K562 (cell line): ENCODE results near the gene USP32. TPM values are rescaled to one million over a fixed set of nuclear protein-coding genes. Genes with fewer than 3 reads are reported as not detected.

Source experiments
- ARHGAP35 ChIP-seq: fragments of 450-650 bp; IDR thresholded peaks from 2 replicates; pipeline ENCODE4 v1.6.1; 2018; ENCODE audit not compliant: partially characterized antibody
- CBFA2T2 ChIP-seq: fragments of 450-650 bp; conservative IDR thresholded peaks from 2 replicates; pipeline ENCODE4 v1.6.1; 2017; ENCODE audit warnings: mild to moderate bottlenecking
- ELF1 ChIP-seq: fragments of 200-800 bp; sonication (Bioruptor generic); IDR thresholded peaks from 2 replicates; pipeline ENCODE4 v1.6.1; 2016; ENCODE audit warnings: missing genetic modification characterization, missing compliant biosample characterization
- NCOA1 ChIP-seq: fragments of 450-650 bp; IDR thresholded peaks from 2 replicates; pipeline ENCODE4 v1.6.1; 2016; ENCODE audit warnings: low read depth
- NFIX ChIP-seq: fragments of 250-450 bp; sonication (Bioruptor Pico); IDR thresholded peaks from 2 replicates; pipeline ENCODE4 v1.4.0; 2020; ENCODE audit warnings: low read depth, mild to moderate bottlenecking, moderate library complexity
- PYGO2 ChIP-seq: fragments of 450-650 bp; IDR thresholded peaks from 2 replicates; pipeline ENCODE4 v1.6.1; 2016; ENCODE audit warnings: mild to moderate bottlenecking, missing genetic modification characterization, moderate library complexity, missing compliant biosample characterization
- RAD51 ChIP-seq: fragments of 450-650 bp; IDR thresholded peaks from 2 replicates; pipeline ENCODE4 v1.7.1; 2016; ENCODE audit warnings: low read depth, mild to moderate bottlenecking, borderline replicate concordance
- RCOR1 ChIP-seq, 2 experiments: IDR thresholded peaks; 2 replicates each; pipeline ENCODE4 v1.6.1; 2012; ENCODE audit warnings: low read depth in 2 of 2, low read length in 2 of 2, borderline replicate concordance in 1 of 2, improper control_type of control experiment in 1 of 2
- SRF ChIP-seq, 2 experiments: fragments of 250-450, 450-650 bp in 1 of 2; sonication (Bioruptor Pico) in 1 of 2; sonication (generic) in 1 of 2; formaldehyde crosslinking; IDR thresholded peaks; 2 replicates each; pipeline versions ENCODE4 v1.5.0 to v1.5.1; 2020 to 2022; ENCODE audit warnings: mild to moderate bottlenecking in 1 of 2, missing genetic modification reagents in 1 of 2
- TFAM ChIP-seq: fragments of 250-450 bp; sonication (Bioruptor Pico); conservative IDR thresholded peaks from 2 replicates; pipeline ENCODE4 v1.5.0; 2021; ENCODE audit warnings: mild to moderate bottlenecking, moderate library complexity
- ZNF175 ChIP-seq: fragments of 200-800 bp; sonication (Bioruptor generic); IDR thresholded peaks from 2 replicates; pipeline ENCODE4 v1.6.1; 2016; ENCODE audit warnings: low read depth, mild to moderate bottlenecking, missing genetic modification characterization, missing compliant biosample characterization
- ZNF23 ChIP-seq: fragments of 250-450 bp; sonication (Bioruptor Pico); IDR thresholded peaks from 2 replicates; pipeline ENCODE4 v1.4.0; 2020; ENCODE audit warnings: mild to moderate bottlenecking
- polyA plus RNA-seq, 8 experiments: library from polyadenylated mRNA; depleted of rRNA in 4 of 8; stranded (reverse) in 5 of 8; unstranded in 3 of 8; fragments of >200 nt; fragmentation: Nextera tagmentation in 2 of 8; fragmentation: Illumina TruSeq in 1 of 8; extraction: Ambion mirVana in 2 of 8; extraction: Trizol in 1 of 8; gene quantifications; 2 replicates each; pipeline versions ENCODE4 v1.2.1 to v1.2.3, GENCODE V29; 2011 to 2014; ENCODE audit warnings: inconsistent platforms in 1 of 8, missing spikeins in 1 of 8
- total RNA-seq, 7 experiments: library from RNA; depleted of rRNA in 6 of 7; stranded (reverse); fragments of >200 nt in 6 of 7; fragmentation: Illumina TruSeq in 2 of 7; extraction: Trizol in 2 of 7; gene quantifications; 2 replicates each; pipeline versions ENCODE4 v1.2.1 to v1.2.3, GENCODE V29; 2011 to 2021; ENCODE audit warnings: low replicate concordance in 1 of 7
- TF ChIP-seq, protein P1 (sequence below), 3 experiments: fragments of 200-800 bp in 1 of 3; fragments of 250-450 bp in 1 of 3; fragments of 450-650 bp in 1 of 3; sonication (Bioruptor Pico) in 1 of 3; sonication (Bioruptor generic) in 1 of 3; formaldehyde crosslinking in 1 of 3; IDR thresholded peaks; 2 replicates each; pipeline versions ENCODE4 v1.6.1 to v1.8.0; 2016 to 2022; ENCODE audit warnings: mild to moderate bottlenecking in 2 of 3, missing genetic modification characterization in 2 of 3, missing compliant biosample characterization in 1 of 3, moderate library complexity in 1 of 3
- TF ChIP-seq, protein P2 (sequence below): fragments of 250-450 bp; sonication (Bioruptor Pico); IDR thresholded peaks from 2 replicates; pipeline ENCODE4 v1.8.0; 2021; ENCODE audit warnings: mild to moderate bottlenecking, moderate library complexity
- TF ChIP-seq, protein P3 (sequence below): fragments of 450-650 bp; formaldehyde crosslinking; IDR thresholded peaks from 2 replicates; pipeline ENCODE4 v1.4.0; 2020; ENCODE audit warnings: mild to moderate bottlenecking, moderate library complexity

USP32 gene
- total and polyA plus RNA-seq, 9 of the 15 experiments (the other 6 are each of a cell fraction or from before 2014, with no cell fraction given) = 18.0 to 69.3 (median 47.1) TPM

DNA sequence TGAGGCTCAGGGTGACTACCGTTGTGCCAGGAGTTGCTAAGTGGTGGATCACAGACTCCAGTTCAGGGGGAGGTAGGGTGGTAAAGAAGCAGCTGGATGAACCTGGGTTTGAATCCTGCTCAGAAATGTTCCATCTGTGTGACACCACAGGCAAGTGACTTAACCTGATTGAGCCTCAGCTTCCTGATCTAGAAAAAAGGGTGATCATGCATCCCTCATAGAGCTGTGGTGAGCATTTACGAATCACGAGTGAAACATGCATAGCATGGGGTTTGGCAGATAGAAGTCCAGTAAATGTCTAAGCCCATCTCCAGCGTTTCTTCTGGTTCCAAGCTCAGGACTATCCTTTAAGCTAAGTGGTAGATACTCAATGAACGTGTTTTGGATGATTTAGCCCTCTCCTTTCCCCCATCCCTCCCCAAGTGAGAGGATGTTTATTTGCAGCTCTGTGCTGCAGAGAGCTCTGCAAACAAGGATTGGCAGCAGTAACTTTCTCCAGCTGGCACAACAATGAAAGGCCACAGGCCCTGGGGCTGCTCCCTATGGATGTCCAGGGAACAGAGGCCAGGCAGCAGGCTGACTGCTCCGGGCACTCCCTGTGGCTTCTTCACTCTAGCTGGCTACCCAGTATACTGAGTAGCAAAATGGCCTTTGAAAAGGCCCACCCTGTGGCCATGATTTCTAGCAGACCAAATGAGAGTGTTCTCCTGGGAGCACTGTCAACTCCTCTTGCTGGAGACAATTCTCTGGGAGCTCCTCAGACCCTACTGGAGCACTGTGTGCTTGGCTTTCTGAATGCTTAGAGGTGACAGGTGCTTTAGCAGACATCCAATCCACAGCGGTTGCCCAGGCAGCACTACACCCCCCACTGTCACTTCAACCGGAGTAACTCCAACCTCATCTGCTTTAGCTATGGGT is 220.8 kb downstream of the USP32 start (continued):
- TF ChIP-seq, protein P1, sequence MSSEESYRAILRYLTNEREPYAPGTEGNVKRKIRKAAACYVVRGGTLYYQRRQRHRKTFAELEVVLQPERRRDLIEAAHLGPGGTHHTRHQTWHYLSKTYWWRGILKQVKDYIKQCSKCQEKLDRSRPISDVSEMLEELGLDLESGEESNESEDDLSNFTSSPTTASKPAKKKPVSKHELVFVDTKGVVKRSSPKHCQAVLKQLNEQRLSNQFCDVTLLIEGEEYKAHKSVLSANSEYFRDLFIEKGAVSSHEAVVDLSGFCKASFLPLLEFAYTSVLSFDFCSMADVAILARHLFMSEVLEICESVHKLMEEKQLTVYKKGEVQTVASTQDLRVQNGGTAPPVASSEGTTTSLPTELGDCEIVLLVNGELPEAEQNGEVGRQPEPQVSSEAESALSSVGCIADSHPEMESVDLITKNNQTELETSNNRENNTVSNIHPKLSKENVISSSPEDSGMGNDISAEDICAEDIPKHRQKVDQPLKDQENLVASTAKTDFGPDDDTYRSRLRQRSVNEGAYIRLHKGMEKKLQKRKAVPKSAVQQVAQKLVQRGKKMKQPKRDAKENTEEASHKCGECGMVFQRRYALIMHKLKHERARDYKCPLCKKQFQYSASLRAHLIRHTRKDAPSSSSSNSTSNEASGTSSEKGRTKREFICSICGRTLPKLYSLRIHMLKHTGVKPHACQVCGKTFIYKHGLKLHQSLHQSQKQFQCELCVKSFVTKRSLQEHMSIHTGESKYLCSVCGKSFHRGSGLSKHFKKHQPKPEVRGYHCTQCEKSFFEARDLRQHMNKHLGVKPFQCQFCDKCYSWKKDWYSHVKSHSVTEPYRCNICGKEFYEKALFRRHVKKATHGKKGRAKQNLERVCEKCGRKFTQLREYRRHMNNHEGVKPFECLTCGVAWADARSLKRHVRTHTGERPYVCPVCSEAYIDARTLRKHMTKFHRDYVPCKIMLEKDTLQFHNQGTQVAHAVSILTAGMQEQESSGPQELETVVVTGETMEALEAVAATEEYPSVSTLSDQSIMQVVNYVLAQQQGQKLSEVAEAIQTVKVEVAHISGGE (CRISPR knock-in tag; IDR thresholded peaks at IDR 0.05) = peak in 1 of 3 experiments; percentile 28; a peak in 2 of 6 replicates
- TF ChIP-seq SRF (CRISPR knock-in tag; IDR thresholded peaks at IDR 0.05) (no peak), NFIX (CRISPR knock-in tag) (no peak), NCOA1 (no peak), ELF1 (0 out of 2 replicates have a peak, but pooled peaks have one; percentile 5), CBFA2T2 (no peak), ZNF23 (no peak), RCOR1 (IDR thresholded peaks at IDR 0.05; ENCODE audit: borderline replicate concordance in 1 of 2, low read depth in 2 of 2, low read length in 2 of 2) (0 out of 4 replicates have a peak, but pooled peaks of 1 of the 2 experiments have one; percentile 1), ARHGAP35 (no peak), PYGO2 (no peak), RAD51 (no peak), ZNF175 (CRISPR knock-in tag) (peak; percentile 6; the same call in 1 of the 2 replicates), TFAM (CRISPR knock-in tag) (no peak)
- TF ChIP-seq, protein P2, sequence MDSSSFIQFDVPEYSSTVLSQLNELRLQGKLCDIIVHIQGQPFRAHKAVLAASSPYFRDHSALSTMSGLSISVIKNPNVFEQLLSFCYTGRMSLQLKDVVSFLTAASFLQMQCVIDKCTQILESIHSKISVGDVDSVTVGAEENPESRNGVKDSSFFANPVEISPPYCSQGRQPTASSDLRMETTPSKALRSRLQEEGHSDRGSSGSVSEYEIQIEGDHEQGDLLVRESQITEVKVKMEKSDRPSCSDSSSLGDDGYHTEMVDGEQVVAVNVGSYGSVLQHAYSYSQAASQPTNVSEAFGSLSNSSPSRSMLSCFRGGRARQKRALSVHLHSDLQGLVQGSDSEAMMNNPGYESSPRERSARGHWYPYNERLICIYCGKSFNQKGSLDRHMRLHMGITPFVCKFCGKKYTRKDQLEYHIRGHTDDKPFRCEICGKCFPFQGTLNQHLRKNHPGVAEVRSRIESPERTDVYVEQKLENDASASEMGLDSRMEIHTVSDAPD (CRISPR knock-in tag) = no peak
- TF ChIP-seq, protein P3, sequence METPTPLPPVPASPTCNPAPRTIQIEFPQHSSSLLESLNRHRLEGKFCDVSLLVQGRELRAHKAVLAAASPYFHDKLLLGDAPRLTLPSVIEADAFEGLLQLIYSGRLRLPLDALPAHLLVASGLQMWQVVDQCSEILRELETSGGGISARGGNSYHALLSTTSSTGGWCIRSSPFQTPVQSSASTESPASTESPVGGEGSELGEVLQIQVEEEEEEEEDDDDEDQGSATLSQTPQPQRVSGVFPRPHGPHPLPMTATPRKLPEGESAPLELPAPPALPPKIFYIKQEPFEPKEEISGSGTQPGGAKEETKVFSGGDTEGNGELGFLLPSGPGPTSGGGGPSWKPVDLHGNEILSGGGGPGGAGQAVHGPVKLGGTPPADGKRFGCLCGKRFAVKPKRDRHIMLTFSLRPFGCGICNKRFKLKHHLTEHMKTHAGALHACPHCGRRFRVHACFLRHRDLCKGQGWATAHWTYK = no peak
